WTC11 (cell line): Measurements from ENCODE around the gene UMODL1. TPM values are rescaled to one million over a fixed set of nuclear protein-coding genes. Genes with fewer than 3 reads are reported as not detected.

Experiments used
- ATAC-seq: fragments of 200-7000 bp; cut with Tn5 transposase; 2 replicates; pipeline ENCODE4 v1.10.0; 2021; ENCODE audit warnings: mild to moderate bottlenecking, moderate library complexity
- CTCF ChIA-PET: fragments of 300-600 bp; sonication (Branson Sonifier 250); formaldehyde crosslinking; loops from one replicate; lab custom pipeline; 2021; ENCODE audit warnings: antibody characterized with exemption; lab: Charles Lee
- POLR2A ChIA-PET: fragments of 350-600 bp; sonication (Branson Sonifier 250); formaldehyde crosslinking; loops from one replicate; lab custom pipeline; 2021; ENCODE audit warnings: antibody characterized with exemption; lab: Charles Lee
- DNase-seq: peaks from one replicate; pipeline ENCODE4 v3.0.0; 2021; ENCODE audit warnings: low spot score
- H3K27ac Mint-ChIP-seq: 2 replicates; pipeline ENCODE4 v1.8.0; 2021; ENCODE audit warnings: mixed read lengths
- H3K27me3 Mint-ChIP-seq: 2 replicates; pipeline ENCODE4 v1.8.0; 2021; ENCODE audit warnings: low read depth, mild to moderate bottlenecking, moderate library complexity, mixed read lengths
- H3K36me3 Mint-ChIP-seq: 2 replicates; pipeline ENCODE4 v1.8.0; 2021; ENCODE audit warnings: mixed read lengths
- H3K4me1 Mint-ChIP-seq: 2 replicates; pipeline ENCODE4 v1.8.0; 2022; ENCODE audit warnings: mixed read lengths
- H3K4me3 Mint-ChIP-seq: 2 replicates; pipeline ENCODE4 v1.8.0; 2021; ENCODE audit warnings: mild to moderate bottlenecking, moderate library complexity, mixed read lengths
- H3K9me3 Mint-ChIP-seq: 2 replicates; pipeline ENCODE4 v1.8.0; 2021; ENCODE audit warnings: mixed read lengths
- ATF6 ChIP-seq: sonication (generic); formaldehyde crosslinking; IDR thresholded peaks from 2 replicates; pipeline ENCODE4 v1.8.1; 2023; ENCODE audit warnings: mild to moderate bottlenecking, missing genetic modification reagents
- CBFB ChIP-seq: sonication (generic); formaldehyde crosslinking; IDR thresholded peaks from 2 replicates; pipeline ENCODE4 v1.8.1; 2022; ENCODE audit warnings: mild to moderate bottlenecking, low read depth, missing genetic modification reagents
- CREM ChIP-seq: sonication (generic); formaldehyde crosslinking; IDR thresholded peaks from 2 replicates; pipeline ENCODE4 v1.8.1; 2022; ENCODE audit warnings: mild to moderate bottlenecking, missing genetic modification reagents, moderate library complexity
- ESRRA ChIP-seq: sonication (generic); formaldehyde crosslinking; IDR thresholded peaks from 2 replicates; pipeline ENCODE4 v1.8.1; 2022; ENCODE audit warnings: mild to moderate bottlenecking, missing genetic modification reagents, borderline replicate concordance
- ETV6 ChIP-seq: sonication (generic); formaldehyde crosslinking; IDR thresholded peaks from 2 replicates; pipeline ENCODE4 v1.8.1; 2022; ENCODE audit warnings: mild to moderate bottlenecking, missing genetic modification reagents
- FOXK1 ChIP-seq: sonication (generic); formaldehyde crosslinking; IDR thresholded peaks from 2 replicates; pipeline ENCODE4 v1.8.0; 2022; ENCODE audit warnings: mild to moderate bottlenecking, moderate library complexity, missing genetic modification reagents
- GTF2I ChIP-seq: fragments of 250-450 bp; sonication (Bioruptor Pico); conservative IDR thresholded peaks from 2 replicates; pipeline ENCODE4 v1.4.0; 2021; ENCODE audit warnings: mild to moderate bottlenecking
- HMGA2 ChIP-seq: fragments of 250-450 bp; sonication (Bioruptor Pico); IDR thresholded peaks from 2 replicates; pipeline ENCODE4 v1.4.0; 2021; ENCODE audit warnings: mild to moderate bottlenecking, moderate library complexity
- IRF2 ChIP-seq: sonication (generic); formaldehyde crosslinking; IDR thresholded peaks from 2 replicates; pipeline ENCODE4 v1.8.0; 2022; ENCODE audit warnings: low read depth, missing genetic modification reagents, borderline replicate concordance
- MYBL2 ChIP-seq: sonication (generic); formaldehyde crosslinking; IDR thresholded peaks from 2 replicates; pipeline ENCODE4 v1.8.1; 2023; ENCODE audit warnings: mild to moderate bottlenecking, moderate library complexity, missing genetic modification reagents
- NFATC4 ChIP-seq: fragments of 250-450 bp; sonication (Bioruptor Pico); IDR thresholded peaks from 2 replicates; pipeline ENCODE4 v1.9.0; 2021; ENCODE audit warnings: mild to moderate bottlenecking
- SMAD4 ChIP-seq: sonication (generic); formaldehyde crosslinking; IDR thresholded peaks from 2 replicates; pipeline ENCODE4 v1.8.0; 2022; ENCODE audit warnings: mild to moderate bottlenecking, missing genetic modification reagents
- USF1 ChIP-seq: sonication (generic); formaldehyde crosslinking; IDR thresholded peaks from 2 replicates; pipeline ENCODE4 v1.8.0; 2022; ENCODE audit warnings: mild to moderate bottlenecking, missing genetic modification reagents
- ZBTB43 ChIP-seq: sonication (generic); formaldehyde crosslinking; IDR thresholded peaks from 2 replicates; pipeline ENCODE4 v1.8.1; 2023; ENCODE audit warnings: mild to moderate bottlenecking, missing genetic modification reagents
- ZNF232 ChIP-seq: sonication (generic); formaldehyde crosslinking; IDR thresholded peaks from 2 replicates; pipeline ENCODE4 v1.8.0; 2022; ENCODE audit warnings: mild to moderate bottlenecking, missing genetic modification reagents
- total RNA-seq: library from RNA; stranded (reverse); gene quantifications from 3 replicates; pipeline ENCODE4 v1.2.3, GENCODE V29; 2021
- TF ChIP-seq, protein P1 (sequence below): sonication (generic); formaldehyde crosslinking; IDR thresholded peaks from 2 replicates; pipeline ENCODE4 v1.8.1; 2023; ENCODE audit warnings: mild to moderate bottlenecking, missing genetic modification reagents, moderate library complexity
- TF ChIP-seq, protein P2 (sequence below): sonication (generic); formaldehyde crosslinking; IDR thresholded peaks from 2 replicates; pipeline ENCODE4 v1.8.1; 2022; ENCODE audit warnings: mild to moderate bottlenecking, missing genetic modification reagents, moderate library complexity, borderline replicate concordance

The UMODL1 gene
- total RNA-seq, 1 experiment from 2014 or later: not detected

DNA sequence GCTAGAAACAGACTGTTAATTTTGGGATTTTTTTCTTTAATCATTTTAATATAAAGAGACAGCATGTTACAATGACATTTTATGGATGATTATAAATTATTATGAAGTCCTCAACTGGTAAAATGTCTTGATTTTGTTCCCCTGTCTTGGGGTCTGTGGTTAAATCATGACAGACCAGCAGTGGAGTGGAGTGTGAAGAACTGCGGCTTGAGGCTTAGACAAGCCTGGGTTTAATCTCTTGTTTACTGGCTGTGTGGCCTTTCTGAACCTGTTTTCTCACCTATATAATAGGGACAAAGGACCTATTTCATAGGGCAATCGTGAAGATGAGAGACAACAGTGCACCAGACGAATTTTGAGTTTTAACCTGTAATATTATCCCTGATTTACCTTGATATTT lies 1.8 kb upstream of the UMODL1 start:
- Mint-ChIP-seq H3K9me3 (no peaks in the 10 kb centered on the region), H3K36me3 (no peaks in the 10 kb centered on the region), H3K4me3 (no peak overlapping the region), H3K4me1 (peaks cover 12% of the 10 kb centered on the region), H3K27me3 (no peaks in the 10 kb centered on the region), H3K27ac (no peak overlapping the region)
- no peak for DNase-seq
- POLR2A ChIA-PET: interaction anchor here (0.6 kb wide), 1 partner anchor 10 kb away, joined by 3 read pairs; no protein-coding TSS in a partner anchor
- ATAC-seq: no peak
- CTCF ChIA-PET: no interaction called here
- TF ChIP-seq HMGA2 (CRISPR knock-in tag): no peak
- no peak for TF ChIP-seq USF1 (CRISPR knock-in tag)
- TF ChIP-seq ZBTB43 (CRISPR knock-in tag): no peak
- no peak for TF ChIP-seq SMAD4 (CRISPR knock-in tag)
- no peak for TF ChIP-seq IRF2
- no peak for TF ChIP-seq ETV6
- TF ChIP-seq NFATC4 (CRISPR knock-in tag): no peak
- no peak for TF ChIP-seq ESRRA (CRISPR knock-in tag)
- TF ChIP-seq GTF2I (CRISPR knock-in tag): no peak
- TF ChIP-seq, protein P1, sequence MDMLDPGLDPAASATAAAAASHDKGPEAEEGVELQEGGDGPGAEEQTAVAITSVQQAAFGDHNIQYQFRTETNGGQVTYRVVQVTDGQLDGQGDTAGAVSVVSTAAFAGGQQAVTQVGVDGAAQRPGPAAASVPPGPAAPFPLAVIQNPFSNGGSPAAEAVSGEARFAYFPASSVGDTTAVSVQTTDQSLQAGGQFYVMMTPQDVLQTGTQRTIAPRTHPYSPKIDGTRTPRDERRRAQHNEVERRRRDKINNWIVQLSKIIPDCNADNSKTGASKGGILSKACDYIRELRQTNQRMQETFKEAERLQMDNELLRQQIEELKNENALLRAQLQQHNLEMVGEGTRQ: no peak

GRCh38 chr21:42069843-42070242 lies 1.3 kb upstream of the UMODL1 start:
- TF ChIP-seq, protein P2, sequence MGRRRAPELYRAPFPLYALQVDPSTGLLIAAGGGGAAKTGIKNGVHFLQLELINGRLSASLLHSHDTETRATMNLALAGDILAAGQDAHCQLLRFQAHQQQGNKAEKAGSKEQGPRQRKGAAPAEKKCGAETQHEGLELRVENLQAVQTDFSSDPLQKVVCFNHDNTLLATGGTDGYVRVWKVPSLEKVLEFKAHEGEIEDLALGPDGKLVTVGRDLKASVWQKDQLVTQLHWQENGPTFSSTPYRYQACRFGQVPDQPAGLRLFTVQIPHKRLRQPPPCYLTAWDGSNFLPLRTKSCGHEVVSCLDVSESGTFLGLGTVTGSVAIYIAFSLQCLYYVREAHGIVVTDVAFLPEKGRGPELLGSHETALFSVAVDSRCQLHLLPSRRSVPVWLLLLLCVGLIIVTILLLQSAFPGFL (CRISPR knock-in tag): no peak
- TF ChIP-seq CREM (CRISPR knock-in tag) (no peak), ZNF232 (no peak), MYBL2 (CRISPR knock-in tag) (no peak), FOXK1 (CRISPR knock-in tag) (no peak), CBFB (no peak), USF1 (CRISPR knock-in tag) (no peak), ATF6 (CRISPR knock-in tag) (no peak)
- POLR2A ChIA-PET: no interaction called here
- DNase-seq (no peak), ATAC-seq (no peak)
- H3K27me3 Mint-ChIP-seq: no peaks in the 10 kb centered on the region
- CTCF ChIA-PET: no interaction called here
- H3K9me3 Mint-ChIP-seq: no peaks in the 10 kb centered on the region
- H3K36me3 Mint-ChIP-seq: no peaks in the 10 kb centered on the region
- H3K4me3 Mint-ChIP-seq: no peak overlapping the region
- peaks cover 7% of the 10 kb centered on the region for H3K4me1 Mint-ChIP-seq
- H3K27ac Mint-ChIP-seq: no peak overlapping the region
